ENCODE data around the gene IPO11. TPM values are rescaled to one million over a fixed set of nuclear protein-coding genes. Genes with fewer than 3 reads are reported as not detected.

The IPO11 gene
- total RNA-seq, 1 donor from 2014 or later, result 66.9 TPM

GRCh38 chr5:62614355-62614754, 201.8 kb downstream of the IPO11 start:
- Mint-ChIP-seq H3K27me3 (ENCODE audit: insufficient read depth, low read depth) (no peaks in the 10 kb centered on the region), H3K4me1 (no peaks in the 10 kb centered on the region), H3K9me3 (peaks cover 4% of the 10 kb centered on the region), H3K4me3 (no peak overlapping the region), H3K27ac (no peak overlapping the region), H3K36me3 (peaks cover 19% of the 10 kb centered on the region)
- Histone ChIP-seq H3F3A (ENCODE audit: low read depth) (no peaks in the 10 kb centered on the region), H3K9ac (no peak overlapping the region), H3K36me3 (no peaks in the 10 kb centered on the region), H3K27ac (no peak overlapping the region), H4K20me1 (ENCODE audit: low read depth) (no peaks in the 10 kb centered on the region), H2AFZ (replicated peaks) (no peak overlapping the region), H3K4me2 (no peak overlapping the region), H3K4me3 (no peak overlapping the region), H3K4me1 (no peaks in the 10 kb centered on the region), H3K79me2 (ENCODE audit: low read depth) (no peaks in the 10 kb centered on the region), H3K27me3 (no peaks in the 10 kb centered on the region), H3K9me3 (ENCODE audit: low read depth) (no peaks in the 10 kb centered on the region)
- TF ChIP-seq EZH2 (IDR thresholded peaks at IDR 0.05), result no peak
- no peak for DNase-seq (ENCODE audit: low spot score)

GRCh38 chr5:62616615-62617277, 204.2 kb downstream of the IPO11 start:
- no peaks in the 10 kb centered on the region for H3K27me3 ChIP-seq
- Mint-ChIP-seq H3K4me3 (no peak overlapping the region), H3K27me3 (ENCODE audit: insufficient read depth, low read depth) (no peaks in the 10 kb centered on the region), H3K4me1 (peaks cover 10% of the 10 kb centered on the region), H3K36me3 (peaks cover 17% of the 10 kb centered on the region), H3K27ac (no peak overlapping the region), H3K9me3 (peaks cover 4% of the 10 kb centered on the region)
- H3K79me2 ChIP-seq (ENCODE audit: low read depth), result no peaks in the 10 kb centered on the region
- peaks cover 9% of the 10 kb centered on the region for H3F3A ChIP-seq (ENCODE audit: low read depth)
- H3K4me1 ChIP-seq, result peaks cover 9% of the 10 kb centered on the region
- H3K9me3 ChIP-seq (ENCODE audit: low read depth), result no peaks in the 10 kb centered on the region
- no peak overlapping the region for H3K4me3 ChIP-seq
- no peaks in the 10 kb centered on the region for H4K20me1 ChIP-seq (ENCODE audit: low read depth)
- H2AFZ ChIP-seq (replicated peaks), result no peak overlapping the region
- TF ChIP-seq EZH2phosphoT487 (IDR thresholded peaks at IDR 0.05) (no peak), EZH2 (IDR thresholded peaks at IDR 0.05) (no peak), CTCF (IDR thresholded peaks at IDR 0.05) (no peak)
- H3K4me2 ChIP-seq, result no peak overlapping the region
- no peak overlapping the region for H3K9ac ChIP-seq
- H3K36me3 ChIP-seq, result no peaks in the 10 kb centered on the region
- no peak for DNase-seq (ENCODE audit: low spot score)
- H3K27ac ChIP-seq, result no peak overlapping the region

GRCh38 chr5:62617943-62618342, 205.4 kb downstream of the IPO11 start:
- Histone ChIP-seq H3K36me3 (no peaks in the 10 kb centered on the region), H3K9ac (no peak overlapping the region), H3K79me2 (ENCODE audit: low read depth) (no peaks in the 10 kb centered on the region), H3F3A (ENCODE audit: low read depth) (peaks cover 9% of the 10 kb centered on the region), H2AFZ (replicated peaks) (no peak overlapping the region), H3K27ac (no peak overlapping the region), H4K20me1 (ENCODE audit: low read depth) (no peaks in the 10 kb centered on the region), H3K4me3 (no peak overlapping the region), H3K4me1 (peaks cover 11% of the 10 kb centered on the region), H3K9me3 (ENCODE audit: low read depth) (no peaks in the 10 kb centered on the region), H3K4me2 (no peak overlapping the region), H3K27me3 (no peaks in the 10 kb centered on the region)
- TF ChIP-seq EZH2phosphoT487 (IDR thresholded peaks at IDR 0.05) (no peak), EZH2 (IDR thresholded peaks at IDR 0.05) (no peak), CTCF (IDR thresholded peaks at IDR 0.05) (no peak)
- Mint-ChIP-seq H3K27ac (no peak overlapping the region), H3K4me1 (peaks cover 10% of the 10 kb centered on the region), H3K4me3 (no peak overlapping the region), H3K9me3 (peaks cover 4% of the 10 kb centered on the region), H3K36me3 (peaks cover 15% of the 10 kb centered on the region), H3K27me3 (ENCODE audit: insufficient read depth, low read depth) (no peaks in the 10 kb centered on the region)
- no peak for DNase-seq (ENCODE audit: low spot score)

DNA sequence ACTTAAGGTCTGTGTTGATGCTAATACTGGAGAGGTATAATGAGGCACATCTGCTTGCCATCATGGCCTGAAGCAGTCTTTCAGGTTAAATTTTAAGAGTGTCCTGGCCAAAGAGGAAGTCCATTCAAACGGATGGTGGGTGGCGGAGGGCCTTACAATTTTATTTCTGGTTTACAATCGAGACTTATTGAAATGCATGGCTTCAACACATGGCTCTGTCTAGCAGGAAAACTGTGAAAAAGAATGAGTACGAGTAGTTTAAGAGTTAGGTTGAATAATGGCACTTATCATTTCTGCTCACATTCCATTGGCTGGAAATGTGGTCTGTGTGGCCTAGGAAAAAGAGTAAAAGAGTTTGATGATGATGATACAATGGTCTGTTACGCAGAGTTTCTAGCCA, 208.2 kb downstream of the IPO11 start:
- Histone ChIP-seq H3K36me3 (no peaks in the 10 kb centered on the region), H3F3A (ENCODE audit: low read depth) (peaks cover 9% of the 10 kb centered on the region), H3K27me3 (no peaks in the 10 kb centered on the region), H3K4me1 (peaks cover 11% of the 10 kb centered on the region), H2AFZ (replicated peaks) (no peak overlapping the region), H3K27ac (no peak overlapping the region), H3K4me3 (no peak overlapping the region), H3K4me2 (peak overlapping the region; percentile 17), H4K20me1 (ENCODE audit: low read depth) (no peaks in the 10 kb centered on the region), H3K9me3 (ENCODE audit: low read depth) (no peaks in the 10 kb centered on the region), H3K9ac (no peak overlapping the region), H3K79me2 (ENCODE audit: low read depth) (no peaks in the 10 kb centered on the region)
- DNase-seq (ENCODE audit: low spot score), result no peak
- H3K4me3 Mint-ChIP-seq, result no peak overlapping the region
- no peak overlapping the region for H3K27ac Mint-ChIP-seq
- TF ChIP-seq EZH2 (IDR thresholded peaks at IDR 0.05) (no peak), CTCF (IDR thresholded peaks at IDR 0.05) (no peak), EZH2phosphoT487 (IDR thresholded peaks at IDR 0.05) (no peak)
- H3K9me3 Mint-ChIP-seq, result no peaks in the 10 kb centered on the region
- H3K4me1 Mint-ChIP-seq, result peaks cover 10% of the 10 kb centered on the region
- H3K27me3 Mint-ChIP-seq (ENCODE audit: insufficient read depth, low read depth), result peaks cover 3% of the 10 kb centered on the region
- H3K36me3 Mint-ChIP-seq, result peaks cover 5% of the 10 kb centered on the region
